HG03025 (cell line): ENCODE measurements around the gene TMPRSS7.
A peak's percentile ranks its signal among the peaks of the same experiment; 100 is the strongest.

ENCODE experiments used
- ATAC-seq: cut with Tn5 transposase; IDR thresholded peaks from one replicate; pipeline ENCODE4 v1.9.1; 2021; ENCODE audit warnings: mild to moderate bottlenecking, moderate library complexity; ENCODE audit not compliant: unreplicated experiment, low FRiP score

TMPRSS7 gene, protein sequence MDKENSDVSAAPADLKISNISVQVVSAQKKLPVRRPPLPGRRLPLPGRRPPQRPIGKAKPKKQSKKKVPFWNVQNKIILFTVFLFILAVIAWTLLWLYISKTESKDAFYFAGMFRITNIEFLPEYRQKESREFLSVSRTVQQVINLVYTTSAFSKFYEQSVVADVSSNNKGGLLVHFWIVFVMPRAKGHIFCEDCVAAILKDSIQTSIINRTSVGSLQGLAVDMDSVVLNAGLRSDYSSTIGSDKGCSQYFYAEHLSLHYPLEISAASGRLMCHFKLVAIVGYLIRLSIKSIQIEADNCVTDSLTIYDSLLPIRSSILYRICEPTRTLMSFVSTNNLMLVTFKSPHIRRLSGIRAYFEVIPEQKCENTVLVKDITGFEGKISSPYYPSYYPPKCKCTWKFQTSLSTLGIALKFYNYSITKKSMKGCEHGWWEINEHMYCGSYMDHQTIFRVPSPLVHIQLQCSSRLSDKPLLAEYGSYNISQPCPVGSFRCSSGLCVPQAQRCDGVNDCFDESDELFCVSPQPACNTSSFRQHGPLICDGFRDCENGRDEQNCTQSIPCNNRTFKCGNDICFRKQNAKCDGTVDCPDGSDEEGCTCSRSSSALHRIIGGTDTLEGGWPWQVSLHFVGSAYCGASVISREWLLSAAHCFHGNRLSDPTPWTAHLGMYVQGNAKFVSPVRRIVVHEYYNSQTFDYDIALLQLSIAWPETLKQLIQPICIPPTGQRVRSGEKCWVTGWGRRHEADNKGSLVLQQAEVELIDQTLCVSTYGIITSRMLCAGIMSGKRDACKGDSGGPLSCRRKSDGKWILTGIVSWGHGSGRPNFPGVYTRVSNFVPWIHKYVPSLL

DNA sequence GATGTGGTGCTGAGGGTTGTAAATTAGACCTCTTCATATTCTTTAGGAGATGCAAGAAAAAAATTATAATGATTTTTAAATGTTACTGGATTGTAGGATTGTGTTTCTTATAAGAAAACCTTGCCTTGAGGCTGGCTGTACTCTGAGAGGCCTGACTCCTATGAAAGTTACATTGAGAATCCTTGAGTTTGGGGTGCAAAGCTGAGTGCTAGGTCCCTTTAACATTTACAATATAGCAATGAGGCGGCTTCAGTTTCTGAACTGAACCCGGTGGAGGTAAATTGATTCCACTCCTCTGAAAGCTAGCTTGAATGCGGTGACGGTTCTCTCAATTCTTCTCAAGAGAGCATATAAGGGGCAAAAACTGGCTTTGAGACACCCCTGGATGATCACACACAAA lies at the start of gene TMPRSS7:
Gene TMPRSS7, plus strand, starts transcription at position 301 of the 400 bp plus-strand sequence. CDS start 110 bp downstream, outside the sequence.
- no peak for ATAC-seq

GRCh38 chr3:111986800-111987199 lies 47.7 kb upstream of the TMPRSS7 start:
- no peak for ATAC-seq

DNA sequence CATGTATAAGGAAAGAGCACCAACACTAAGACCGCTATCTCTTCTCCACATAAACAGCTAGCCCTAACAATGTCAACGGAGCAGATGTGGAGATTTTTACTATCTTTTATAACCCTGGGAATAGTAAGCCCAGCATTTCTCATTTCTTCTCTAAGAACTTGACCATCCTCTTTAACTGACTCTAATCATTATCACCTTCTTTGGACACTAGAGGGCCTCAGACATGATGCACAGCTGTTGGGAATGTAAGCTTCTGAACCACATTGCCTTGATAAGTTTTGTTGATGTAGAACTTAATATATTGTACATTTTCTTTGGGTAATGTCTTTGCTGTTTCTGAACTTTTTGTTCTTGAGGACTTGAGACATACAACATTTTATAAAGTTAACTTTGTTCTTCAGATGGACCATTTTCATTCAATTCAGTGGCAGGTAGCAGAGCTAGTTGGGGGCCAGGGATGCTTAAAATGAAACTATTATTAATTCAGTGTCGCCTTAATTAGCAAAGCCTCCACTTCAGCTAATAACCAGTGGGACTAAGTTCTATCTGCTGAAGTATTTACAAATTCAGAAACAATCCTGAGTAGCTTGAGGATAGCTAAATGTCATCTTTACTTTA lies 45.4 kb upstream of the TMPRSS7 start:
- ATAC-seq, result peak; percentile 89

DNA sequence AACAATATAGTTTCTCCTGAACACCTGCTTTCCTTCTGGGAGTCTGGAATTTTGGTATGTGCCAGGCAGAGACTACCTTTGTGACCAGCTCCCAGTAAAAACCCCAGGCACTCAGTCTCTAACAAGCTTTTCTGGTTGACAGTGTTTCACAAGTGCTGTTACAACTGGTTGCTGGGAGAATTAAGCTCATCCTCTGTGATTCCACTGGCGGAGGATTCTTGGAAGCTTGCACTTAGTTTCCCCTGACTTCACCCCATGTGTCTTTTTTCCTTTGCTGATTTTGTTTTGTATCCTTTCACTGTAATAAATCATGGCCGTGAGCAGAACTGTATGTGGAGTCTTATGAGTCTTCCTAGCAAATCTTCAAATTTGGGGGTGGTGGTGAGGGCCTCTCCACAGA lies 41.5 kb upstream of the TMPRSS7 start:
- no peak for ATAC-seq

DNA sequence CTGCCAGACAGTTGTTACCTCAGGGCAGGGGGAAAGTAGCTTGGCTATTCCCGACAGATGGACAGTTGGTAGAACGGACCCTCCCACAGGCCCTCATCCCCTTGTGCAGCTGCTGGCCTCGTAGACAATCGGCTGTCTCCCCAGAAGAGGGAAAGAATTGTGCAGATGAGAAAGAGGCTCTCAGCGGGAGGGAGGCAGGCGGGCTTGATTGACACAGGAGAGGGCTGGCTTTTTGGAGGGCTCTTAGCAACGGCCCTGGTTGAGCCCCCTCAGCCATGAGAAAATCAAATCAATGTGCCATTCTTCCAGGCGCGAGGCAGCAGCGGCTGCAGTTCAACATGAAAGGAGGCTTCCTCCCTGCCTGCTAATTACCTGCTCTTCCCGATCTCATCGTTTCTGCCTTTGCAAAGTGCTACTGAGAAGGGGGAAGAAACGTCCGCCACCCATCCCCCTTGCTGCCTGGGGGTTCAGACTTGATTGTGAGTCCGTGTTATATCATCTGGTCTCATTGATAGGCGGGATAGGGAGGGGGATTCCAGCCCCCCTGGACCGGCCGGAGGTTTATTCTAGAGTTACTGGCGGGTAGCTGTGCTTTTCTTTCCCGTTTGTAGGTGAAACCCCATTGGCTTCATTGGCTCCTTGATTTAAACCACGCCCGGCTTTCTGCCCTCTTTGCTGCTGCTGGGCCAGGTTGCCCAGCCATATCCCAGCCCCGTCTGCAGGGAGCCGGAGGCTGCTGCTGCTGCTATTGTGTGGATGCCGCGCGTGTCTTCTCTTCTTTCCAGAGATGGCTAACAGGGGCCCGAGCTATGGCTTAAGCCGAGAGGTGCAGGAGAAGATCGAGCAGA lies 35.7 kb upstream of the TMPRSS7 start, which contains the start of gene TAGLN3:
Gene TAGLN3, plus strand, starts transcription at position 287 of the 848 bp plus-strand sequence. Its CDS starts 501 bp downstream, at position 788.
- ATAC-seq, result no peak

- no peak for ATAC-seq
These were observed 34.8 kb upstream of the TMPRSS7 start for GRCh38 chr3:111999484-112000324.

GRCh38 chr3:112000367-112000771 lies 34.2 kb upstream of the TMPRSS7 start:
- no peak for ATAC-seq

GRCh38 chr3:112000966-112001365 lies 33.6 kb upstream of the TMPRSS7 start:
- ATAC-seq, result no peak

- no peak for ATAC-seq
These were observed 33.0 kb upstream of the TMPRSS7 start for GRCh38 chr3:112001526-112001925.

DNA sequence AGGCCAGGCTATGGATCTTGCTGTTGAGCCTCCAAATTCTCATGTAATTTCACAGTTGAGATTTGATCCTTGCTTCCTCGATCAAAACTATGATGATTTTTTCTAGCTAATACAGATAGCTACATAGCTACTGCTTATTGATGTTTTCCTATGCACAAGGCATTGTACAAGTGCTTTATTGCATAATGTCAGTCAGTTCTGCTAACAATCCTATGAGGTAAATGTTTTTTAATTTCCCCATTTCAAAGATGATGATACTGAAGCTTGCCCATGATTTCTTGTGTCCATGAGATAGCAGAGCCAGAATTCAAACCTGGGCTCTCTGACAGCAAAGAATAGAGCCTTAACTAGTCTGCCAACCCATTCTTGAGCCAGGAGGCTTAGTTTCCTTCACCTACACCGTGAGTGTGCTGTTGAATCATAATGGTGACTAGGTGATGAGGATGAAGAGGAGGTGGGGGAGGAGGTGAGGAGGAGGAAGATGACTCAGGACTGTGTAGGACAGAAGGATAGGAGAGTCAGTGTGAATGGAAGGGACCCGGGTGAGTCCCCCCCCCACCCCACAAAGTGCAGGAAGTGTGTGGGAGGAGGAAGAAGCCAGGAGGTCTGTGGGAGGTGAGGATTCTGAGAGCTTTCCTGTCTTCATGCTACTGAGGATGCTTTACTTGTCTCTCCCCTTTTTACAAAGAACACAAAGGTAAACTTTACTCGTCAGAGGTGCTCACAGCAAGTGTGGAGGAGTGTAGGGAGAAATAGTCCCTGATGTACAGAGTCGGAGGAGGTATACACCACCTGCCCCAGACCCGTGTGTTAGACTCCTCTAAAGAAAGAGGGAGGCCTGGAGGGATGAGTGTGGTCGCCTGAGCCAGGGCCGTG lies 32.2 kb upstream of the TMPRSS7 start:
- no peak for ATAC-seq

DNA sequence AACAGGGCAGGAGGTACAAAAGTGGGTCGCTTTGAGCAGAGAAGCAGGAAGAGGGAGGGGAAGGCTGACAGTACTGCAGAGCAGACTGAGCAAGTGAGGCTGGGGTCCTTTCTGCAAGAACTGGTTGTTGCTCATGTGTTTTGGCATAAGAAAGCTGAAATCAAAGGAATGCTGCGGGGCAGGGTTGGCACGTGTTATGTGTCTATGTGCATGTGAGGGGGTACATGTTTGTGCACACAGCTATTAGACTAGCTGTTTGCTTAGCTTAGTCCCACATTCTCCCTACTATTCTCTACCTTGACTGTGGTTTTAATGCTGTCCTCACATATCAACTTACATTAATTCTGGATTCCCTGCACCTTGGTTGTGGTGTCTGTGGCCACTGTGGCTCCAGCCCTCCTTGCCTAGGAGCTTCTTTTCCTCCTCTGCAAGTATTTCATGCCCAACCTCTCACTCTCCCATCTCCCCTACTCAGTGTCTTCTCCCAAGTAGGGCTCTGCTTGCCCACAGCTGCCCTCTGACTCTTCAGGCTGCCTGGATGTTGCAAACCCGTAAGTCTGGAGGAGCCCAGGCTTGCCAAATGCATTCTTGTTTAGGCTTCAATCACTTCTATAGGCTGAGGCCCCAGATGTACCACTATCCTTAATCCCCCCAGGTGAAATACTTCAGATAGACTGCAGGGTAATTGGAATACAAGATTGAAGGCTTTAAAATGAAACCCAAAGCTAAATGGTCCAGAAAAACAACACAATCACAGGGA lies 31.0 kb upstream of the TMPRSS7 start:
- ATAC-seq, result no peak

DNA sequence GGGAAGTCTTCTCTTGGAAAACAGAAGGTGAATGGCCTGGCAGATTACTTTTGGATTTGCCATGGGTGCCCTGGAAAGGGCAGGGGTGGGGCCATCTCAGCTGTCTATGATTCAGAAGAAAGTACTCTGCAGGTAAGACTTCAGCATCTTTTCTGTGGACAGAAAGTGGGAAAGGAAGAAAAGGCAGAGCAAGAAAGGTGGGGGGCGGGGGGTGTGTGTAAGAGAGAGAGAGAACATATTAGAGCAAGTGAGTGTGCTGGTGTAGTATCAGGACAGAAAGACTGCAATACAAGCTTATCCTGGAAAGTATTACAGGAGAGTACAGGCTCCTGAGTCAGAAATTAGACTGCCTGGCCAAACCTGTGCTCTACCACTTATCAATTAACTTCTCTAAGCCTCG lies 30.3 kb upstream of the TMPRSS7 start:
- no peak for ATAC-seq

DNA sequence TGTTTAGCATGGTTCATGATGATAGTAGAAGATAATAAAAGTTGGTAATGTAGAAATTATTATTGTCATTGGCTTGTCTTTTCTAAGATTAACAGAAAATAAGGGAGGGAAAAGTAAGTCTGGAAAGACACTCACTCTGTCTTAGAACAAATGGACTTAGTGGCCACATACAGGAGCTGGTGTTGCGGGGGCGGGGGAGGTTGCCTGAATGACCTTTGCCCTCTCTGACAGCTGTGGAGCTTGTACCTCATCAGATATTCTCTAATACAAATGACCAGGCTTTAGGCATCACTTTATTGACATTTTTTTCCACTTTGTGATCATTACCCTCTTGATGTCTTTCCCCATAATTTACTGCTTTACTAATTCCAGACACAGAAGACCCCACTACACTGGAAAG lies 29.9 kb upstream of the TMPRSS7 start:
- no peak for ATAC-seq

GRCh38 chr3:112005091-112005672 lies 29.4 kb upstream of the TMPRSS7 start:
- ATAC-seq, result no peak

DNA sequence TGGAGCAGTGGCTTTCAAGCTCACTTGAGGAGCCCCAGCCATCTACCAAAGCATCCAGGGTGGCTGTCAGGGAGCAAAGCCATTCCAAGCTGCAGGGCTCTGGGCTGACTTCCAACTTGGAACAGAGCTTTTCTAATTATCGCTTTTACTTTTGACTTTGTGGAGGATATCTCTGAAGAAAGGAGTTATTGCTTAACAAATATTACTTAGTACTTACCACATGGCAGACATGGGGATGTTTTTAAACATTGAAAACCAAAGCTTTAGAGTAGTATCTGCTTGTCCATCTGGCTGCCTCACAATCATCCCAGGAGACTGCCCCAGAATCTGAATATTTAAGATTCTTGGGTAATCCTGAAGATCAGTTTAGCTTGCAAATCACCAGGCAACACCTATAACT lies 26.9 kb upstream of the TMPRSS7 start:
- ATAC-seq, result no peak

DNA sequence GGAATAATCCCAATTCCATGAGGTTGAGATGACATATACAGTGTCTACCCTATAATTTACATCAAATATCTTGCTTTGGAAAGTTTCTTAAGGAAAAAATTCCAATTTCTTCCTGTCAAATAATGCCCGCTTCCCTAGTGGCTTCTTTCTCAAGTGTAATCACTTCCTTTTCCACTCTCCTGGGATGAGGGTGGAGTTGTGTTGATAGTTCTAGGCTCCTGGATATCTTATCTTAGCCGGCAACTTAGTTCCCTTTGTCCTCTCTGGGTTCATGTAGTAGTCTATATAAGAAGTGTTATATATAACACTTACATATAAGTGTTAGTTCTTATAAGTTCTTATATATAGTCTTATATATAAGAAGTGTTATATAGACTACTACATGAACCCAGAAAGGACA lies 24.9 kb upstream of the TMPRSS7 start:
- ATAC-seq, result no peak

DNA sequence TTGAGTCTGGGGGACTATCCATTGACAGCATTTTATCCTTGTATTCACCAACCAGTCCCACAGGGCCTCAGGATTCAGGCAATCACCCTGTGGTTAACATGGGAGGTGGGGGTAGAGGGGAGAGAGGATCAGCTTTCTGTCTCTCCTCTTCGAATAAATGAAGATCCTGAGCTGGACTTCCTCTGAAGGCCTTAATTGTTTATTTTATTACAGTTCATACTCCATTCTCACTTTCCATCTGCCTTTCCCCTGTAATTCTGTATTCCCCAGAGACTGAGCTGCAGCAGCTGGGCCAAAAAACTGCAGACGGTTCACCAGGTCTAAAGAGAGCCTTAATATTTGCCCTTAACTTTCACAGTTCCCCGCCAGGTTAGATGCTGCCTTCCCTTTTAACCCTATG lies 23.9 kb upstream of the TMPRSS7 start:
- no peak for ATAC-seq
